Measurements from ENCODE around the gene ELMO3. TPM values are rescaled to one million over a fixed set of nuclear protein-coding genes. Genes with fewer than 3 reads are reported as not detected.
A peak's percentile ranks its signal among the peaks of the same experiment; 100 is the strongest.

Gene ELMO3
- total RNA-seq, 1 experiment from 2014 or later, result 45.8 TPM

DNA sequence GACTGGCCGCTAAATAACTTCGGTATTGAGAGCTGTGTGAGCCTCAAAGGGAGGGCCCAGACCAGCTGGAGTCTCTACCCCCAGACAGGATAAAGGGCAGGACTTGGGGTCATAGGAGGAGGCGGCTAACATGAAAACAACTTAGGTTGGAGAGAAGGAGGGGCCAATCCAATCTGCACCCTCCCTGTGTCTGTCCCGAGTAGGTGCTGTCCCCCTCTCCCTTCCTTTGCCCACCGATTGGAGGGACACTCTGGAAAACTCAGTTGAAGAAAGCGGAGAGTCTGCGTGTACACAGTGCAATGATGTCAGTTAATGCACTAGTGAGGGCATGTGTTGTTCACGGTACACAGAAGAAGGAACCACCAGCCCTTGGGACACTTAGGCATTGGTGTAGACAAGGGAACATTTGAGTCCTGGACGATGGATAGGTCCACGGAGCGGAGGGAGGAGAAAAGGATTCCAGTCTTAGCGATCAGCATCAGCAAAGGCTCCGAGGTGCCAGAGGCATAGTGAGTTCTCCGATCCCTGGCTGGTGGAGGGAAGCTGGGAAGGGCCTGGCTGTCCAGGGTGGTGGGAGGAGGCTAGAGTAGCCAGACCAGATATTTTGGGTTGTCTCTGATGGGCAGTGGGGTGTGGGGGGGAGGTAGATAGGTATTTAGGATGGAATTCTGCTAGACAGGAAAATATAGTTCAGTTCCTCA, 27.8 kb upstream of the ELMO3 start:
- Histone ChIP-seq H3K27ac (ENCODE audit: low read depth, low read length) (peak overlapping the region; percentile 81), H3K4me3 (replicated peaks in 1 of 2; ENCODE audit: low read depth in 1 of 2, low read length in 2 of 2) (peak overlapping the region; percentile 64 to 75), H3K36me3 (ENCODE audit: control insufficient read depth in 1 of 2, insufficient read depth in 2 of 2, low read length in 2 of 2) (0 out of 4 replicates have a peak, but pooled peaks cover 0 to 6% of the 10 kb centered on the region in 2 experiments), H3K9ac (ENCODE audit: low read length) (peak overlapping the region; percentile 90), H3K27me3 (ENCODE audit: insufficient read depth, low read length) (no peaks in the 10 kb centered on the region), H3K4me1 (ENCODE audit: control insufficient read depth in 1 of 2, insufficient read depth in 2 of 2, low read length in 2 of 2) (peaks cover 42 to 65% of the 10 kb centered on the region in 2 experiments), H3K79me2 (ENCODE audit: insufficient read depth, low read length) (peaks cover 8% of the 10 kb centered on the region; the same call in 1 of the 2 replicates), H3K4me2 (ENCODE audit: low read length) (peak overlapping the region; percentile 100), H2AFZ (ENCODE audit: low read depth, low read length, poor library complexity, severe bottlenecking) (no peak overlapping the region), H4K20me1 (ENCODE audit: insufficient read depth) (no peaks in the 10 kb centered on the region), H3K9me3 (ENCODE audit: control insufficient read depth in 1 of 2, insufficient read depth in 1 of 2, low read depth in 1 of 2, low read length in 2 of 2) (no peaks in the 10 kb centered on the region), H3K9me2 (ENCODE audit: insufficient read depth) (no peaks in the 10 kb centered on the region)
- intact Hi-C loops (cut with micrococcal nuclease), result no loop called here
- ATAC-seq (peak; percentile 2), DNase-seq (ENCODE audit: low read depth, low spot score) (no peak)
- ChIA-PET POLR2A (interaction anchor here (0.6 to 2.1 kb wide), 7 partner anchors 7 to 287 kb away, joined by 3 to 17 read pairs (median 4); partner anchors contain the start of genes FBXL8, TMEM208 and TRADD), RAD21 (ENCODE audit: low non-redundant PET in 1 of 2, low total read pairs in 2 of 2, uncharacterized antibody in 2 of 2, unreplicated experiment in 2 of 2) (interaction anchor here (0.7 to 1.7 kb wide), 3 partner anchors 20 to 153 kb away, joined by 3 to 6 read pairs (median 3); partner anchors contain the start of gene B3GNT9 (in 1 of the 2)), CTCF (interaction anchor here (1.0 to 5.6 kb wide), 9 partner anchors 12 to 224 kb away, joined by 4 to 52 read pairs (median 6); partner anchors contain the start of genes CES3, FBXL8, FHOD1 and TRADD)
- TF ChIP-seq CEBPB (IDR thresholded peaks at IDR 0.05; ENCODE audit: low read depth), result no peak
- peak; percentile 36 for TF ChIP-seq TCF7L2 (IDR thresholded peaks at IDR 0.05; ENCODE audit: borderline replicate concordance, extremely low read depth, insufficient read depth, insufficient read length)
- TF ChIP-seq SP1 (IDR thresholded peaks at IDR 0.05; ENCODE audit: low read depth), result no peak
- TSS peak; percentile 27 for BruUV-seq (replicated peaks)

GRCh38 chr16:67173323-67173722, 25.6 kb upstream of the ELMO3 start:
- intact Hi-C loops (cut with micrococcal nuclease), result loop anchor here (1.0 kb wide), 1 partner anchor 158 kb away; no protein-coding TSS in a partner anchor
- Histone ChIP-seq H3K4me2 (ENCODE audit: low read length) (peak overlapping the region; percentile 75), H3K36me3 (ENCODE audit: control insufficient read depth in 1 of 2, insufficient read depth in 2 of 2, low read length in 2 of 2) (0 out of 4 replicates have a peak, but pooled peaks cover 0 to 6% of the 10 kb centered on the region in 2 experiments), H3K9me2 (ENCODE audit: insufficient read depth) (no peaks in the 10 kb centered on the region), H3K9ac (ENCODE audit: low read length) (peak overlapping the region; percentile 84), H3K27me3 (ENCODE audit: insufficient read depth, low read length) (no peaks in the 10 kb centered on the region), H3K79me2 (ENCODE audit: insufficient read depth, low read length) (peaks cover 8% of the 10 kb centered on the region; the same call in 1 of the 2 replicates), H3K4me1 (ENCODE audit: control insufficient read depth in 1 of 2, insufficient read depth in 2 of 2, low read length in 2 of 2) (peaks cover 53 to 86% of the 10 kb centered on the region in 2 experiments), H3K4me3 (replicated peaks in 1 of 2; ENCODE audit: low read depth in 1 of 2, low read length in 2 of 2) (peak overlapping the region; percentile 67 to 70), H4K20me1 (ENCODE audit: insufficient read depth) (no peaks in the 10 kb centered on the region), H2AFZ (ENCODE audit: low read depth, low read length, poor library complexity, severe bottlenecking) (no peak overlapping the region), H3K27ac (ENCODE audit: low read depth, low read length) (peak overlapping the region; percentile 97), H3K9me3 (ENCODE audit: control insufficient read depth in 1 of 2, insufficient read depth in 1 of 2, low read depth in 1 of 2, low read length in 2 of 2) (no peaks in the 10 kb centered on the region)
- BruUV-seq (replicated peaks), result no TSS peak
- ChIA-PET RAD21 (ENCODE audit: low non-redundant PET in 1 of 2, low total read pairs in 2 of 2, uncharacterized antibody in 2 of 2, unreplicated experiment in 2 of 2) (interaction anchor here in 1 of 2 experiments (1.2 kb wide), 1 partner anchor 155 kb away, joined by 3 read pairs; no protein-coding TSS in a partner anchor), POLR2A (interaction anchor here (1.1 to 2.0 kb wide), 3 partner anchors 10 to 18 kb away, joined by 3 to 11 read pairs (median 4); partner anchors contain the start of gene MATCAP1), CTCF (interaction anchor here (0.7 to 2.2 kb wide), 4 partner anchors 13 to 155 kb away, joined by 3 to 9 read pairs (median 6); no protein-coding TSS in a partner anchor)
- no peak for DNase-seq (ENCODE audit: low read depth, low spot score)
- no peak for ATAC-seq
- TF ChIP-seq SIN3A (IDR thresholded peaks at IDR 0.05; ENCODE audit: low read depth), result no peak

All from HCT116 (cell line).